Spleen (tissue), 11 donors: ENCODE measurements around the gene SAMD14. TPM values are rescaled to one million over a fixed set of nuclear protein-coding genes. Genes with fewer than 3 reads are reported as not detected.

ENCODE experiments used
- DNase-seq: peaks from one replicate; pipeline ENCODE4 v3.0.0-alpha.2; 2020
- H3K27ac ChIP-seq, 8 donors: fragments of 200-600 bp; sonication (generic) in 7 of 8; 1 replicate in 4 of 8; 2 replicates in 4 of 8; pipeline versions ENCODE4 v1.5.0 to v1.8.0; 2016 to 2021; ENCODE audit warnings: inconsistent platforms in 4 of 8, mild to moderate bottlenecking in 4 of 8, moderate library complexity in 1 of 8
- H3K27me3 ChIP-seq, 7 donors: fragments of 200-600 bp; sonication (generic) in 6 of 7; replicated peaks in 1 of 7; 1 replicate in 4 of 7; 2 replicates in 3 of 7; pipeline versions ENCODE4 v1.5.0 to v1.8.0; 2016 to 2021; ENCODE audit warnings: inconsistent platforms in 3 of 7, mild to moderate bottlenecking in 1 of 7
- H3K36me3 ChIP-seq, 6 donors: fragments of 200-600 bp; sonication (generic) in 5 of 6; 1 replicate in 4 of 6; 2 replicates in 2 of 6; pipeline versions ENCODE4 v1.5.0 to v1.8.0; 2016 to 2021; ENCODE audit warnings: inconsistent platforms in 2 of 6
- H3K4me1 ChIP-seq, 6 donors: fragments of 200-600 bp; sonication (generic) in 5 of 6; 1 replicate in 3 of 6; 2 replicates in 3 of 6; pipeline versions ENCODE4 v1.5.0 to v1.8.0; 2016 to 2021; ENCODE audit warnings: inconsistent platforms in 3 of 6
- H3K4me3 ChIP-seq, 8 donors: fragments of 200-600 bp; sonication (generic) in 7 of 8; 1 replicate in 4 of 8; 2 replicates in 4 of 8; pipeline versions ENCODE4 v1.5.0 to v1.8.0; 2016 to 2021; ENCODE audit warnings: inconsistent platforms in 4 of 8, mild to moderate bottlenecking in 4 of 8, moderate library complexity in 2 of 8
- H3K9me3 ChIP-seq, 8 donors: fragments of 200-600 bp; sonication (generic) in 7 of 8; 1 replicate in 4 of 8; 2 replicates in 4 of 8; pipeline versions ENCODE4 v1.5.0 to v1.8.0; 2016 to 2021; ENCODE audit warnings: inconsistent platforms in 4 of 8
- POLR2A ChIP-seq, 3 donors: fragments of 450-650 bp; IDR thresholded peaks; one replicate each; pipeline ENCODE4 v1.5.1; 2017; ENCODE audit warnings: antibody characterized with exemption in 3 of 3, mild to moderate bottlenecking in 1 of 3
- POLR2AphosphoS5 ChIP-seq, 3 donors: sonication (generic); formaldehyde crosslinking; IDR thresholded peaks; one replicate each; pipeline ENCODE4 v1.5.1; 2017; ENCODE audit warnings: antibody characterized with exemption in 3 of 3
- WGBS, 5 donors: extraction: QIAGEN DNeasy Blood & Tissue Kit in 3 of 5; methylation state at CpG; one replicate each; pipeline versions ENCODE4 v1.1.5 to v1.1.7; 2013 to 2018; 5-methylcytosine and 5-hydroxymethylcytosine counted together
- intact Hi-C: fragments of 100-400 bp; cut with DNase I; formaldehyde crosslinking; loops from one replicate; pipeline ENCODE4 v1.15.0; 2023; ENCODE audit warnings: low total_unique reads
- polyA plus RNA-seq, 3 donors: library from polyadenylated mRNA; stranded (reverse); fragments of 200-250 nt; gene quantifications; one replicate each; pipeline ENCODE4 v1.2.1, GENCODE V29; 2013
- total RNA-seq, 7 donors: library from RNA; depleted of rRNA in 3 of 7; stranded (reverse); fragments of >200 nt in 3 of 7; fragmentation: NEBNext Ultra II Directional in 4 of 7; extraction: Animal tissue kit (Norgen Biotek cat#: 25700) in 4 of 7; gene quantifications; one replicate each; pipeline versions ENCODE4 v1.1.0 to v1.2.1, GENCODE V29; 2016 to 2021
- TF ChIP-seq, protein P1 (sequence below), 11 experiments: fragments of 200-600 bp in 7 of 11; fragments of 450-650 bp in 4 of 11; sonication (generic) in 4 of 11; IDR thresholded peaks in 8 of 11; conservative IDR thresholded peaks in 3 of 11; 1 replicate in 7 of 11; 2 replicates in 4 of 11; pipeline versions ENCODE4 v1.4.0 to v1.8.0; 2016 to 2021; ENCODE audit warnings: antibody characterized with exemption in 11 of 11, inconsistent platforms in 4 of 11, mild to moderate bottlenecking in 1 of 11
- donor health status: healthy with polysubstance abuse.
- donor health status: DM: no; HTN: no; CAD: no; lungs with moderate emphysema.
- donor health status: DM: no; HTN: no; CAD: no.
- donor health status: Bipolar disorder and iron deficiency.
- donor health status: healthy.
- donor health status: DM: no; HTN: no; CAD: no.
- donor health status: DM: yes; HTN: yes; CAD: no.

SAMD14 gene
- total and polyA plus RNA-seq, 10 donors, result 1.1 to 7.5 (median 2.1) TPM

DNA sequence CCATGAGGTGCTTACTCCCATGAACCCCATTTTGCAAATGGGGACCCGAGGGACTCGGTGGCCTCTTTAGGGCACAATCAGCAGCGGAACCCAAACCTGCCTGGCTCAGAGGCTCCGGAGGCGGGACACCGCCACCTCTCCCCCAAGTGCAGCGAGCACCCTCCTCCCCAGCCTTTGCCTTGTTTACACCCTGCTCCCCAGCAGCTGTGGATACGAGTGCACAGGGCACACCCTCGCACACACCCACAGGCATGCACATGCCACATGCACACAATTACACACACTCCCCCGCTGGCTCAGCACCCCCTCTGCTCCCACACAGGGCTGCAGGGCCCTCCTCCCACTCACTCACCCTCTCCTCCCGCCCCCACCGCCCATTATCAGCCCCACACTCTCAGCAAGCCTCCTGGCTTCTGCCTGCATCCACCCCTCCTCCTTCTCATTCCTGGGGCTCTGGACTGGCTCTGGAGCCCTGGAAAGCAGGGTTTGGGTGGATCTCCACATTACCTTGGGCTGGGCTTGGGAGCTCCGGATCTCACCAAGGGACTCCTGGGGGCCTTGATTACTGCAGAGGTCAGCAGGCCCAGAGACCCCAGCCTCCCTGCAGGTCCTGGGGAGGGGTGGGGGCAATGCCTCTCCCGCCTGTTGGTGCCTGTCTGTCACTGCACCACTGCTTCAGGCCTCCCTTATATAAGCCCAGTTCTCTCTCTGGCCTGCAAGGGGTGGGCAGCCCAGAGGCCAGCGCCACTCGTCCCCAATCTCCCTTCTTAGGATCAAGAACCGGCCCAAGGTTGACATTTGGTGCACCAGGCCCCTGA is 28.4 kb downstream of the SAMD14 start:
- DNase-seq, result no peak
- TF ChIP-seq, protein P1, sequence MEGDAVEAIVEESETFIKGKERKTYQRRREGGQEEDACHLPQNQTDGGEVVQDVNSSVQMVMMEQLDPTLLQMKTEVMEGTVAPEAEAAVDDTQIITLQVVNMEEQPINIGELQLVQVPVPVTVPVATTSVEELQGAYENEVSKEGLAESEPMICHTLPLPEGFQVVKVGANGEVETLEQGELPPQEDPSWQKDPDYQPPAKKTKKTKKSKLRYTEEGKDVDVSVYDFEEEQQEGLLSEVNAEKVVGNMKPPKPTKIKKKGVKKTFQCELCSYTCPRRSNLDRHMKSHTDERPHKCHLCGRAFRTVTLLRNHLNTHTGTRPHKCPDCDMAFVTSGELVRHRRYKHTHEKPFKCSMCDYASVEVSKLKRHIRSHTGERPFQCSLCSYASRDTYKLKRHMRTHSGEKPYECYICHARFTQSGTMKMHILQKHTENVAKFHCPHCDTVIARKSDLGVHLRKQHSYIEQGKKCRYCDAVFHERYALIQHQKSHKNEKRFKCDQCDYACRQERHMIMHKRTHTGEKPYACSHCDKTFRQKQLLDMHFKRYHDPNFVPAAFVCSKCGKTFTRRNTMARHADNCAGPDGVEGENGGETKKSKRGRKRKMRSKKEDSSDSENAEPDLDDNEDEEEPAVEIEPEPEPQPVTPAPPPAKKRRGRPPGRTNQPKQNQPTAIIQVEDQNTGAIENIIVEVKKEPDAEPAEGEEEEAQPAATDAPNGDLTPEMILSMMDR (IDR thresholded peaks at IDR 0.05 in 8 of 11, conservative IDR thresholded peaks at IDR 0.05 in 3 of 11), result no peak
- TF ChIP-seq POLR2AphosphoS5 (IDR thresholded peaks at IDR 0.05), result peak in 2 of 3 donors; percentile 52 to 53
- H3K4me1 ChIP-seq, result peaks cover 3 to 55% (median 24%) of the 10 kb centered on the region in 6 donors
- intact Hi-C loops, result no loop called here
- H3K36me3 ChIP-seq, result peaks cover 0 to 94% (median 37%) of the 10 kb centered on the region in 6 donors
- 80 to 97% (median 84%) methylated on average over 14 to 17 of the region's 17 CpGs for WGBS, 5 donors
- H3K4me3 ChIP-seq, result no peak overlapping the region
- H3K27ac ChIP-seq, result peak overlapping the region in 5 of 8 donors; percentile 32 to 56 (median 51)
- no peaks in the 10 kb centered on the region for H3K9me3 ChIP-seq
- H3K27me3 ChIP-seq, result no peaks in the 10 kb centered on the region

DNA sequence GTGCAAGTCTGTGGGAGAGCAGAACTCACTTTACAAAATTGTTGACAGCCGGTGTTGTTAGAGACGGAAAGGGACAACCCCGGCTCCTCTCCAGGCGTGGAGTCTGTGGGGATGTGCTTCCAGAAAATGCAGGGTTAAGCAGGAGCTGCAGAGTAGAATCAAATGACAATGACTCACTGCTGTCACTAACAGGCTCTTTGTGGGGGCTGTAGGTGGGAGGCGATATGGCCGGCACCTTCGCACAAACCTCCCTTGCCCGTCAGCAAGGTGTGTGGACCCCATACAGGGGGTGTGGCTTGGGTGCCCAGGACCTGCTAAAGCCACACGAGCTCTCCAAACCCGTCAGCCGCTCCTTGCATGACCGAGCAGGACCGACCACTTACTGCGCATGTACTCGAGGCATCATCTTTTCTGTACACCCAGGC is 29.0 kb downstream of the SAMD14 start:
- H3K4me3 ChIP-seq, result no peak overlapping the region
- intact Hi-C loops, result no loop called here
- H3K27ac ChIP-seq, result peak overlapping the region in 1 of 8 donors; percentile 48

DNA sequence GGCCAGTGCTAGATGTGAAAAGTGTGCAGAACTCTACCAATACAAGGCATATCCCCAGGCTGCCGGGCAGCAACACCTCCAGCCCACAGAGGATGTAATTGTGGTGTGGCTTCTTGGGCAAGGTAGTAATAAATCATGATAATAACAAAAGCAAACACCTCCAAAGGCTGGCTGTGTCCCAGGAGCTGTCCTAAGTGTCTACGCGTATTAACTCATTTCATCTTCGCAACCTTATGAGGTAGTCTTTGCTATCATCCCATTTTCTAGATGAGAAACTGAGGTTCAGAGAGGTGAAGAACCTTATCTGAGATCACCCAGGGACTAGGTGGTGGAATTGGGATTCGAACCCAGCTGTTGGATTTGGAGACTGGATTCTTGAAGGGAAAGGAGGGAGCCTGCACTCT is 29.5 kb downstream of the SAMD14 start:
- Histone ChIP-seq H3K4me3 (no peak overlapping the region), H3K9me3 (no peaks in the 10 kb centered on the region), H3K36me3 (peaks cover 0 to 83% (median 28%) of the 10 kb centered on the region in 6 donors), H3K27me3 (no peaks in the 10 kb centered on the region), H3K27ac (no peak overlapping the region), H3K4me1 (peaks cover 14 to 66% (median 34%) of the 10 kb centered on the region in 6 donors)
- 75 to 81% (median 77%) methylated on average over 5 of the region's 5 CpGs for WGBS, 5 donors
- no peak for DNase-seq
- TF ChIP-seq POLR2AphosphoS5 (IDR thresholded peaks at IDR 0.05) (no peak), POLR2A (IDR thresholded peaks at IDR 0.05) (no peak)
- intact Hi-C loops, result no loop called here

More for the DNA sequence above, 29.0 kb downstream of the SAMD14 start:
- TF ChIP-seq, protein P1 (IDR thresholded peaks at IDR 0.05 in 8 of 11, conservative IDR thresholded peaks at IDR 0.05 in 3 of 11), result no peak
- TF ChIP-seq POLR2AphosphoS5 (IDR thresholded peaks at IDR 0.05) (no peak), POLR2A (IDR thresholded peaks at IDR 0.05) (no peak)
- H3K27me3 ChIP-seq, result no peaks in the 10 kb centered on the region
- H3K36me3 ChIP-seq, result peaks cover 0 to 87% (median 31%) of the 10 kb centered on the region in 6 donors
- peaks cover 9 to 61% (median 31%) of the 10 kb centered on the region in 6 donors for H3K4me1 ChIP-seq
- WGBS, 5 donors, result 68 to 87% (median 75%) methylated on average over 15 of the region's 15 CpGs
- no peaks in the 10 kb centered on the region for H3K9me3 ChIP-seq
- DNase-seq, result no peak

DNA sequence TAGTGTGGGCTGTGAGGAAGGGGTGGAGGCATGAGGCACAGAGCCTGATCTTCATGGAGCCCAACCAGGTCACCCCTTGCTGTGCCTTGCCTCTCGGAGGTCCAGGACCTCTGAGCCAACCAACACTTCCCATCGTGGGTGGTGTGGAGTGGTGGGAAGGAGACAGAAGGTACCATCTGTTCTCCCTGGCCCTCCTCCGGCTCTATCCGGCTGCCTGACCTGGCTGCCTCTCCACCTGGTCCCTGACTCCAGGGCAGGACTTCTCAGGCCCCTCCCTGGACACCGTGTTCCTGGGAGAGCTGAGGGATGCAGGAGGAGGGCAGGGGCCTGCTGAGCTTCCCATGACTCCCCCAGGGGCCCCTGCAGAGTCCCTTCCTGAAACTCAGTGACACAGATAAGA is 31.0 kb downstream of the SAMD14 start:
- peaks cover 0 to 72% (median 26%) of the 10 kb centered on the region in 6 donors for H3K36me3 ChIP-seq
- no peak for DNase-seq
- intact Hi-C loops, result no loop called here
- no peak for TF ChIP-seq POLR2A (IDR thresholded peaks at IDR 0.05)
- TF ChIP-seq POLR2AphosphoS5 (IDR thresholded peaks at IDR 0.05), result no peak
- TF ChIP-seq, protein P1 (IDR thresholded peaks at IDR 0.05 in 8 of 11, conservative IDR thresholded peaks at IDR 0.05 in 3 of 11), result no peak
- no peak overlapping the region for H3K27ac ChIP-seq
- WGBS, 5 donors, result 75 to 87% (median 84%) methylated on average over 5 of the region's 5 CpGs
- H3K4me1 ChIP-seq, result peaks cover 14 to 78% (median 39%) of the 10 kb centered on the region in 6 donors
- no peaks in the 10 kb centered on the region for H3K27me3 ChIP-seq
- H3K4me3 ChIP-seq, result no peak overlapping the region
- no peaks in the 10 kb centered on the region for H3K9me3 ChIP-seq
